GM12892 (cell line): Measurements from ENCODE around the gene MYOM1.

Experiments
- POLR2A ChIP-seq: IDR thresholded peaks from 2 replicates; pipeline ENCODE4 v1.6.1; 2011; ENCODE audit warnings: low read depth, low read length, control low read depth
- POLR2AphosphoS5 ChIP-seq: IDR thresholded peaks from 2 replicates; pipeline ENCODE4 v1.6.1; 2011; ENCODE audit warnings: low read depth, low read length, control low read depth

DNA sequence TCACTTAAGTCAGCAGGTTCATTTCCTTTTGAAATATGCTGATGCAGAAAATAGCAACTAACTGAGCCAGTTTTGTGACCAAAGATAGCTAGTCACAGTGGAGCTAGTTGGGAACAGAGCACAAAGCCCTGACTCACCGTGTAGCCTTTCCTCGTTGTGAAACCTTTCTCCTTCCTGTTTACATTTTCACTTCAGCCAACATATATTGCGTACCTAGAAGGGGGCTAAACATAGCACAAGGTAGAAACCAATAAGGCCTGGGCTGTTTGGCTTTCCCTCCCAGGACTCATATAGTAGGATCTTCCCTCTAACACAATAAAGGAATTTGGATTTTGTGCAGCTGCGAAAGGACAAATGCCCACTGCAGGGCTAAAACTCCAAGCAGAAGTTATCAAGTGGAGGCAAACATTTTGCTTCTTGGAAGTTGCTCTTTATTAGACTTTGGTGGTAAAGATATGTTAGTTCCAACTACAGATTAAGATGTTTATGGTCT lies 182.3 kb downstream of the MYOM1 start:
- TF ChIP-seq POLR2A = no peak
- TF ChIP-seq POLR2AphosphoS5 = no peak
